SK-N-SH treated with all-trans-retinoic acid at 6 μM for 48 hours (cell line): ENCODE measurements around the gene TTLL1.

Source experiments
- ATAC-seq: fragments of 200-7000 bp; cut with Tn5 transposase; 3 replicates; pipeline ENCODE4 v1.9.1; 2020; ENCODE audit warnings: mild to moderate bottlenecking, moderate library complexity
- ARNTL ChIP-seq: fragments of 450-650 bp; formaldehyde crosslinking; IDR thresholded peaks from 2 replicates; pipeline ENCODE4 v1.5.0; 2020; ENCODE audit warnings: low read depth, mild to moderate bottlenecking, moderate library complexity, borderline replicate concordance
- BACH2 ChIP-seq: fragments of 250-450 bp; sonication (Bioruptor Pico); IDR thresholded peaks from 2 replicates; pipeline ENCODE4 v1.9.0; 2021; ENCODE audit warnings: mild to moderate bottlenecking, borderline replicate concordance
- CREB5 ChIP-seq: fragments of 250-450 bp; sonication (Bioruptor Pico); IDR thresholded peaks from 2 replicates; pipeline ENCODE4 v1.5.1; 2020; ENCODE audit warnings: low read depth, mild to moderate bottlenecking, moderate library complexity
- CSDC2 ChIP-seq: fragments of 250-450 bp; sonication (Bioruptor Pico); IDR thresholded peaks from 2 replicates; pipeline ENCODE4 v1.5.0; 2020; ENCODE audit warnings: mild to moderate bottlenecking, moderate library complexity
- ESRRG ChIP-seq: fragments of 250-450 bp; sonication (Bioruptor Pico); IDR thresholded peaks from 2 replicates; pipeline ENCODE4 v1.6.1; 2021; ENCODE audit warnings: mild to moderate bottlenecking
- ISL1 ChIP-seq: fragments of 250-450 bp; sonication (Bioruptor Pico); IDR thresholded peaks from 2 replicates; pipeline ENCODE4 v2.1.2; 2022; ENCODE audit warnings: mild to moderate bottlenecking, moderate library complexity
- OSR1 ChIP-seq: fragments of 250-450 bp; sonication (Bioruptor Pico); IDR thresholded peaks from 2 replicates; pipeline ENCODE4 v1.8.0; 2022; ENCODE audit warnings: moderate library complexity, mild to moderate bottlenecking, inconsistent platforms
- PATZ1 ChIP-seq: fragments of 250-450 bp; sonication (Bioruptor Pico); IDR thresholded peaks from 2 replicates; pipeline ENCODE4 v1.8.0; 2020; ENCODE audit warnings: mild to moderate bottlenecking, moderate library complexity, borderline replicate concordance
- PPARA ChIP-seq: fragments of 250-450 bp; sonication (Bioruptor Pico); IDR thresholded peaks from 2 replicates; pipeline ENCODE4 v1.5.0; 2020; ENCODE audit warnings: mild to moderate bottlenecking, borderline replicate concordance
- RARB ChIP-seq: fragments of 250-450 bp; sonication (Bioruptor Pico); IDR thresholded peaks from 2 replicates; pipeline ENCODE4 v1.8.0; 2021; ENCODE audit warnings: mild to moderate bottlenecking, moderate library complexity
- SNAI2 ChIP-seq: fragments of 250-450 bp; sonication (Bioruptor Pico); IDR thresholded peaks from 2 replicates; pipeline ENCODE4 v1.5.0; 2020; ENCODE audit warnings: mild to moderate bottlenecking, moderate library complexity
- TCF4 ChIP-seq: fragments of 250-450 bp; sonication (Bioruptor Pico); IDR thresholded peaks from 2 replicates; pipeline ENCODE4 v1.8.0; 2021; ENCODE audit warnings: mild to moderate bottlenecking, moderate library complexity, borderline replicate concordance
- TSHZ2 ChIP-seq: fragments of 250-450 bp; sonication (Bioruptor Pico); IDR thresholded peaks from 2 replicates; pipeline ENCODE4 v1.5.0; 2020; ENCODE audit warnings: mild to moderate bottlenecking, moderate library complexity
- ZC3H10 ChIP-seq: fragments of 250-450 bp; sonication (Bioruptor Pico); IDR thresholded peaks from 2 replicates; pipeline ENCODE4 v1.5.1; 2021; ENCODE audit warnings: mild to moderate bottlenecking, moderate library complexity
- ZFP3 ChIP-seq: fragments of 250-450 bp; sonication (Bioruptor Pico); IDR thresholded peaks from 2 replicates; pipeline ENCODE4 v1.5.0; 2020; ENCODE audit warnings: mild to moderate bottlenecking, moderate library complexity
- ZFP30 ChIP-seq: fragments of 450-650 bp; formaldehyde crosslinking; IDR thresholded peaks from 2 replicates; pipeline ENCODE4 v1.5.0; 2022; ENCODE audit warnings: mild to moderate bottlenecking, moderate library complexity
- ZNF565 ChIP-seq: fragments of 450-650 bp; formaldehyde crosslinking; conservative IDR thresholded peaks from 2 replicates; pipeline ENCODE4 v1.5.0; 2020; ENCODE audit warnings: low read depth, mild to moderate bottlenecking, moderate library complexity
- ZNF70 ChIP-seq: fragments of 450-650 bp; formaldehyde crosslinking; IDR thresholded peaks from 2 replicates; pipeline ENCODE4 v1.5.0; 2020; ENCODE audit warnings: mild to moderate bottlenecking, moderate library complexity
- ZNF8 ChIP-seq: fragments of 450-650 bp; formaldehyde crosslinking; IDR thresholded peaks from 2 replicates; pipeline ENCODE4 v1.5.0; 2020; ENCODE audit warnings: mild to moderate bottlenecking, moderate library complexity
- TF ChIP-seq, protein P1 (sequence below): fragments of 250-450 bp; sonication (Bioruptor Pico); IDR thresholded peaks from 2 replicates; pipeline ENCODE4 v1.5.1; 2021; ENCODE audit warnings: mild to moderate bottlenecking, moderate library complexity

The TTLL1 gene

GRCh38 chr22:43129426-43130425 lies 40.5 kb upstream of the TTLL1 start:
- no peak for ATAC-seq
- no peak for TF ChIP-seq ZNF565 (CRISPR knock-in tag)
- no peak for TF ChIP-seq CSDC2
- no peak for TF ChIP-seq ZC3H10
- TF ChIP-seq OSR1 (CRISPR knock-in tag) = no peak
- no peak for TF ChIP-seq ZNF70
- no peak for TF ChIP-seq ZFP30 (CRISPR knock-in tag)
- TF ChIP-seq CREB5 (CRISPR knock-in tag) = no peak
- no peak for TF ChIP-seq ARNTL (CRISPR knock-in tag)
- TF ChIP-seq PATZ1 (CRISPR knock-in tag) = no peak
- no peak for TF ChIP-seq ISL1
- no peak for TF ChIP-seq PPARA (CRISPR knock-in tag)

- ATAC-seq = no peak
- TF ChIP-seq ZNF8 (CRISPR knock-in tag) = no peak
- no peak for TF ChIP-seq CREB5 (CRISPR knock-in tag)
- TF ChIP-seq, protein P1, sequence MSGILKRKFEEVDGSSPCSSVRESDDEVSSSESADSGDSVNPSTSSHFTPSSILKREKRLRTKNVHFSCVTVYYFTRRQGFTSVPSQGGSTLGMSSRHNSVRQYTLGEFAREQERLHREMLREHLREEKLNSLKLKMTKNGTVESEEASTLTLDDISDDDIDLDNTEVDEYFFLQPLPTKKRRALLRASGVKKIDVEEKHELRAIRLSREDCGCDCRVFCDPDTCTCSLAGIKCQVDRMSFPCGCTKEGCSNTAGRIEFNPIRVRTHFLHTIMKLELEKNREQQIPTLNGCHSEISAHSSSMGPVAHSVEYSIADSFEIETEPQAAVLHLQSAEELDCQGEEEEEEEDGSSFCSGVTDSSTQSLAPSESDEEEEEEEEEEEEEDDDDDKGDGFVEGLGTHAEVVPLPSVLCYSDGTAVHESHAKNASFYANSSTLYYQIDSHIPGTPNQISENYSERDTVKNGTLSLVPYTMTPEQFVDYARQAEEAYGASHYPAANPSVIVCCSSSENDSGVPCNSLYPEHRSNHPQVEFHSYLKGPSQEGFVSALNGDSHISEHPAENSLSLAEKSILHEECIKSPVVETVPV (CRISPR knock-in tag) = no peak
- TF ChIP-seq RARB (CRISPR knock-in tag) = no peak
- no peak for TF ChIP-seq ISL1
- no peak for TF ChIP-seq ZNF70
- no peak for TF ChIP-seq ZFP3 (CRISPR knock-in tag)
- TF ChIP-seq TCF4 (CRISPR knock-in tag) = no peak
- TF ChIP-seq PATZ1 (CRISPR knock-in tag) = no peak
- no peak for TF ChIP-seq TSHZ2 (CRISPR knock-in tag)
- TF ChIP-seq SNAI2 (CRISPR knock-in tag) = no peak
- TF ChIP-seq PPARA (CRISPR knock-in tag) = no peak
- no peak for TF ChIP-seq ZC3H10
- TF ChIP-seq OSR1 (CRISPR knock-in tag) = no peak
- no peak for TF ChIP-seq ESRRG (CRISPR knock-in tag)
- TF ChIP-seq CSDC2 = no peak
- TF ChIP-seq ZFP30 (CRISPR knock-in tag) = no peak
- no peak for TF ChIP-seq BACH2 (CRISPR knock-in tag)
Measured at GRCh38 chr22:43128928-43129424, 39.8 kb upstream of the TTLL1 start.
